ENCODE measurements around the gene TSC22D2.
A peak's percentile ranks its signal among the peaks of the same experiment; 100 is the strongest.

The TSC22D2 gene

DNA sequence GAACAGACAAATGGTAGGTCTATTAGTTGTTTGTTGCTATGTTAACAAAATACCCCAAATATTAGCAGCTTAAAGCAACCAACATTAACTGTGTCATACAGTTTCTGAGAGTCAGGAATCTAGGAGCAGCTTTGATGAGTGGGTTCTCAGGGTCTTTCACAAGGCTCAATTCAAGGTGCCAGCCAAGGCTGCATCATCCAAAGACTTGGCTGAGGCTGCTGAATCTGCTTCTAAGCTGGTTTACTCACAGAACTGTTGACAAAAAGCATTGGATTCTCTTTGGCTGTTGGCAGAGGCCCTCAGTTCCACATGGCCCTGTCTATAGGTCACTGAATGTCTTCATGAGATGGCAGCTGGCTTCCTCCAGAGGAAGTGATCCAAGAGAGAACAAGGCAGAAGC is 40.3 kb upstream of the TSC22D2 start:
- no peak for DNase-seq (ENCODE audit: low spot score)
- TF ChIP-seq, protein P1, sequence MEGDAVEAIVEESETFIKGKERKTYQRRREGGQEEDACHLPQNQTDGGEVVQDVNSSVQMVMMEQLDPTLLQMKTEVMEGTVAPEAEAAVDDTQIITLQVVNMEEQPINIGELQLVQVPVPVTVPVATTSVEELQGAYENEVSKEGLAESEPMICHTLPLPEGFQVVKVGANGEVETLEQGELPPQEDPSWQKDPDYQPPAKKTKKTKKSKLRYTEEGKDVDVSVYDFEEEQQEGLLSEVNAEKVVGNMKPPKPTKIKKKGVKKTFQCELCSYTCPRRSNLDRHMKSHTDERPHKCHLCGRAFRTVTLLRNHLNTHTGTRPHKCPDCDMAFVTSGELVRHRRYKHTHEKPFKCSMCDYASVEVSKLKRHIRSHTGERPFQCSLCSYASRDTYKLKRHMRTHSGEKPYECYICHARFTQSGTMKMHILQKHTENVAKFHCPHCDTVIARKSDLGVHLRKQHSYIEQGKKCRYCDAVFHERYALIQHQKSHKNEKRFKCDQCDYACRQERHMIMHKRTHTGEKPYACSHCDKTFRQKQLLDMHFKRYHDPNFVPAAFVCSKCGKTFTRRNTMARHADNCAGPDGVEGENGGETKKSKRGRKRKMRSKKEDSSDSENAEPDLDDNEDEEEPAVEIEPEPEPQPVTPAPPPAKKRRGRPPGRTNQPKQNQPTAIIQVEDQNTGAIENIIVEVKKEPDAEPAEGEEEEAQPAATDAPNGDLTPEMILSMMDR (IDR thresholded peaks at IDR 0.05), result no peak
- Histone ChIP-seq H3K27ac (no peak overlapping the region), H3K4me3 (no peak overlapping the region)

DNA sequence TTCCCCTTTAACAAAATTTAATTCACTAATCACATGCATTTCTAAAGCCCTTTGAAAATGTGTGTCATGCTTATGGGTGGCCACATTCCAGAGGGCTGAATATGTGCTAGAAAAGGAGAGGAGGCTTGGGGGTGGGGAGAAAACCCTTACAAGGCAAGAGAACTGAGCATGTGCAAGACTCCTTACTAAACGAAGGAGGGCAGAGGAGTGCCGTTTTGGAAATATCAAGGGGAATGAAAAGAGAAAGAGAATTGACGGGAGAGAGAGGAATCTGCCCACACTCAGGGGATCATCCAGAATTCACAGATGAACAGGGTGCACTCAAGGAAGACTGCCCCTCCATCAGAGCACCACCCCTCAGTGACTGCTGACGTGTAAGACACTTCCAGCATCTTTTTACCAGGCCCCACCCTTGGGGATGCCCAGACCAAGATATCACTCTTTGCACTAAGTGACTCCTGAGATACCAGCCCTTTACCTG is 37.9 kb upstream of the TSC22D2 start:
- DNase-seq (ENCODE audit: low spot score), result peak; percentile 76
- TF ChIP-seq, protein P1 (IDR thresholded peaks at IDR 0.05), result no peak
- Histone ChIP-seq H3K4me3 (peak overlapping the region; percentile 59), H3K27ac (peak overlapping the region; percentile 73 to 85)

DNA sequence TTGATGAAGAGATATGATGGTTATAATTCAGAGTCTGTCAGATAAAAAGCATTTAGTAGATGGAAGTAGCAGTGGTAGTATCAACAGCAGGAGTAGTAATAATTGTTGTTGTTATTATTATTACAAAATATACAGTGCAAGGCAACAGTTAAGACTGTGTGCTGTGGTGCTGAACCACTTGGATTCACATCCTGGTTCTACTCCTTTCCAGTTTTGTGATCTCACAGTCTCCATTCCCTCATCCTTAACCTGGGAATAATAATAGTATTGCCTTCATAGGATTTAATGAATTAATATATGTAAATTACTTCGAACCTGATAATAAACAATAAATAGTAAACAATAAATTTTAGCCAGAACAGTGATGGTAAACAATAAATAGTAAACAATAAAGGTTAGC is 37.1 kb upstream of the TSC22D2 start:
- H3K27ac ChIP-seq, result peak overlapping the region; percentile 73 to 85
- H3K4me3 ChIP-seq, result peak overlapping the region; percentile 59
- TF ChIP-seq, protein P1 (IDR thresholded peaks at IDR 0.05), result no peak
- DNase-seq (ENCODE audit: low spot score), result no peak

DNA sequence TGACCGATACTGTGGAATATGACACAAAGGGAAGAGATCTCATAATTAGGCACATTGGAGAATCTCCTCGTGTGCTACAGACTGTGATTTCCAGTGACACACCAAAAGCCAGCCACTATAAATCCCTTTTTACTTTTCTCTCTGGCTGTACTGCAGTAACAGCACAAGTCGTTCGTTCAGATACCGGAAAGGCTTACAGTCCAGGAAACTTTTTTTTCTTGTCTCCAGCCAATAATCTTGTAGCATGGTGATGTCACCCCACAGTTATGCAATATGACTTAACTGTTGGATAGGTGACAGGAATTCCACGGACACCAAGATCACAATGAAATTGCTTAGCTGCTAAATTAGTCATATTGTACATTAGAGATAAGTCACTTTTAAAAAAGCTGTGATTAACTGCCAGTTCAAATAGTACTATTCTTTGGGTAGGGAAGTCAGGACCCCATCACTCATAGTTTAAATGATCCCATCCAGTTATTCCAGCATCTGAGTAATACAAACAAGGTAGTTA is 36.3 kb upstream of the TSC22D2 start:
- Histone ChIP-seq H3K27ac (peak overlapping the region; percentile 73 to 85), H3K4me3 (peak overlapping the region; percentile 55)
- DNase-seq (ENCODE audit: low spot score), result no peak
- TF ChIP-seq, protein P1 (IDR thresholded peaks at IDR 0.05), result no peak

DNA sequence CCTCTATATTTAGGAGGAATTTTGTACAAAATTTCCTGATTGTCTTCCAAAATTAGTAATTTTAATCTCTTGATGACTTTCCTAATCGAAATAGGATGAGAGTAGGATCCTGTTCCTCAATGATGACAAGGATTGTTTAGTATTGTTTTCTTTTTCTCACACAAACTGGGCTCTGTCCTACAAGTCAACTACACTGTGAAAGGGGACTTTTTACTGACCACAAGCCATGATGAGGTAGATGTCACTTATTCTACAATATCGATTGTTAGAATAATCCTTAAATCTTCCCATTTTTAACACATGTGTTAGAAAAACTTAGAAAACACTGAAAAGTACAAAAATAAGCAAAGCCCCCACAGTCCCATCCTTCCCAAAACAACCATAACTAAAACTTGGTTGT is 35.8 kb upstream of the TSC22D2 start:
- TF ChIP-seq, protein P1 (IDR thresholded peaks at IDR 0.05), result no peak
- H3K27ac ChIP-seq, result peak overlapping the region; percentile 73 to 85
- H3K4me3 ChIP-seq, result peak overlapping the region; percentile 20
- no peak for DNase-seq (ENCODE audit: low spot score)

DNA sequence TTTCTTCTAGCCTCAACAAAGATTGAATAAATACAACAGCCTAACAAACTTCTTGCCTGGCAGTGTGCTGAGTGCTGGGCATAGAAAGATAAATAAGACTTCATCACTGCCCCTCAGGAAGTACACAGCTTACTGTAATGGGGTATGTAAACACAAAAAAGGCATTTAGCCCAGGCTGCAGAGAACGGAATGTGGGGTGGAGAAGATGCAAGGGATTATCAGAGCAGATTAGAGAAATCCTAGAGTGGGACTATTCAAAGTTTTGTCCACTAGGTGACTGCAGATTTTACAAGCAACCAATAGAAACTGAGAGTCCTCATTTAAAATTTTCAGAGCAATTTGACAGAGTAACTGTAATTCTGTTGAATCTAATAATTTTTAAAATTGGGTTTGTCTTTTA is 35.4 kb upstream of the TSC22D2 start:
- TF ChIP-seq, protein P1 (IDR thresholded peaks at IDR 0.05), result no peak
- DNase-seq (ENCODE audit: low spot score), result no peak
- H3K4me3 ChIP-seq, result no peak overlapping the region
- H3K27ac ChIP-seq, result no peak overlapping the region

DNA sequence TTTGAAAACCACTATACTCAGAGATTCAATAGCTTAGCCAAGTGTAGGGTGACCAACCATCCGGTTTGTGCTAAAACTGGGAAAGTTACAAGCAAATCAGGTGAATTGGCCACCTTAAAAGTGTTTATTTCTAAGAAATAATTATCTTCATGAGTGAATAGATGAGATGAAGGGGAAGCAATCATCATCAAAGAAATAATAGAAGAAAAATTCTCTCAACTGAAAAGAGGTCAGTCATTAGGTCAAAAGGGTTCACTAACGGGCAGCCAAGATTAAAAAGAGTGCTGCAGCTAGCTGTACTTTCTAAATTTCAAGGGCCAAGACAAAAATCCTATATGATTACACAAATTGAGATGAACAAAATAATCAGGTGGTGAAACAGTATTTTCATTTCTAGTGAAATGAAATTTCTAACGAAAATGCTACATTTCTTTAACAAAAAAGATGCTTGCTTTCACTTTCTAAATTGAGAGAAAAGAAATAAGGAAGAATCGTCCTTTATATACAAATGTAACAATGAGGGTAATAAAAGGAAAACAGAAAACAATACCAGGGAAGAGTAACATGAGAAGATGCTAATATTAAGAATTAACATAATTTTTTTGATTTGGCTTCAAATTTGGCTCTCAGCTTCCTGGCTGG is 34.7 kb upstream of the TSC22D2 start:
- H3K27ac ChIP-seq, result no peak overlapping the region
- TF ChIP-seq, protein P1 (IDR thresholded peaks at IDR 0.05), result no peak
- DNase-seq (ENCODE audit: low spot score), result no peak
- H3K4me3 ChIP-seq, result no peak overlapping the region

All from coronary artery (tissue), 2 donors.